Measurements from ENCODE around the gene KCNG2.

GRCh38 chr18:79848294-79848578 is 50.5 kb downstream of the KCNG2 start:
- TF ChIP-seq, protein P1, sequence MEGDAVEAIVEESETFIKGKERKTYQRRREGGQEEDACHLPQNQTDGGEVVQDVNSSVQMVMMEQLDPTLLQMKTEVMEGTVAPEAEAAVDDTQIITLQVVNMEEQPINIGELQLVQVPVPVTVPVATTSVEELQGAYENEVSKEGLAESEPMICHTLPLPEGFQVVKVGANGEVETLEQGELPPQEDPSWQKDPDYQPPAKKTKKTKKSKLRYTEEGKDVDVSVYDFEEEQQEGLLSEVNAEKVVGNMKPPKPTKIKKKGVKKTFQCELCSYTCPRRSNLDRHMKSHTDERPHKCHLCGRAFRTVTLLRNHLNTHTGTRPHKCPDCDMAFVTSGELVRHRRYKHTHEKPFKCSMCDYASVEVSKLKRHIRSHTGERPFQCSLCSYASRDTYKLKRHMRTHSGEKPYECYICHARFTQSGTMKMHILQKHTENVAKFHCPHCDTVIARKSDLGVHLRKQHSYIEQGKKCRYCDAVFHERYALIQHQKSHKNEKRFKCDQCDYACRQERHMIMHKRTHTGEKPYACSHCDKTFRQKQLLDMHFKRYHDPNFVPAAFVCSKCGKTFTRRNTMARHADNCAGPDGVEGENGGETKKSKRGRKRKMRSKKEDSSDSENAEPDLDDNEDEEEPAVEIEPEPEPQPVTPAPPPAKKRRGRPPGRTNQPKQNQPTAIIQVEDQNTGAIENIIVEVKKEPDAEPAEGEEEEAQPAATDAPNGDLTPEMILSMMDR (IDR thresholded peaks at IDR 0.05; ENCODE audit: poor library complexity), result no peak
- no peak for TF ChIP-seq EZH2 (IDR thresholded peaks at IDR 0.05; ENCODE audit: borderline replicate concordance)
- no peak for TF ChIP-seq EZH2phosphoT487 (IDR thresholded peaks at IDR 0.05; ENCODE audit: low read depth, severe bottlenecking, unreplicated experiment)
